ENCODE results near the gene OR5K4. TPM values are rescaled to one million over a fixed set of nuclear protein-coding genes. Genes with fewer than 3 reads are reported as not detected.
"Not testable (repeated sequence)": the region's sequence is repeated elsewhere in the genome, so short reads cannot be mapped to it uniquely, and the experiment has no call there.

OR5K4 gene
- total RNA-seq, 2 experiments from 2014 or later: not detected

GRCh38 chr3:98388147-98388546, 34.5 kb downstream of the OR5K4 start:
- DNase-seq: no peak
- intact Hi-C loops (cut with micrococcal nuclease): no loop called here
- no peak for ATAC-seq
- H3K4me3 Mint-ChIP-seq: no peak overlapping the region
- POLR2A ChIA-PET: interaction anchor here (0.9 kb wide), 1 partner anchor 27 kb away, joined by 3 read pairs; no protein-coding TSS in a partner anchor
- no peak for TF ChIP-seq CTCF (IDR thresholded peaks at IDR 0.05)
- H3K36me3 Mint-ChIP-seq (ENCODE audit: low read depth): no peaks in the 10 kb centered on the region
- H3K9me3 Mint-ChIP-seq: no peaks in the 10 kb centered on the region
- H3K4me1 Mint-ChIP-seq (ENCODE audit: low read depth): no peaks in the 10 kb centered on the region
- CTCF ChIA-PET: interaction anchor here (1.2 kb wide), 1 partner anchor 14 kb away, joined by 4 read pairs; no protein-coding TSS in a partner anchor
- no peak overlapping the region for H3K27ac Mint-ChIP-seq
- peaks cover 17% of the 10 kb centered on the region for H3K27me3 Mint-ChIP-seq

- Mint-ChIP-seq H3K36me3 (ENCODE audit: low read depth) (no peaks in the 10 kb centered on the region), H3K27ac (no peak within 1 kb of the TSS), H3K27me3 (peaks cover 13% of the 10 kb centered on the region), H3K4me3 (no peak within 1 kb of the TSS), H3K9me3 (no peaks in the 10 kb centered on the region), H3K4me1 (ENCODE audit: low read depth) (no peaks in the 10 kb centered on the region)
- intact Hi-C loops (cut with micrococcal nuclease): no loop called here
- no peak for TF ChIP-seq CTCF (IDR thresholded peaks at IDR 0.05)
- ChIA-PET POLR2A (no interaction called here), CTCF (no interaction called here)
- no peak for DNase-seq
- ATAC-seq: no peak
Observed at GRCh38 chr3:98390366-98390765, 36.7 kb downstream of the OR5K4 start, which contains the start of gene OR5K3. OR5K3 (plus strand) TSS chr3:98390666; CDS start chr3:98390666, 0 bp downstream.

- Mint-ChIP-seq H3K9me3 (peaks cover 11% of the 10 kb centered on the region), H3K27me3 (peaks cover 6% of the 10 kb centered on the region), H3K4me3 (no peak overlapping the region), H3K27ac (no peak overlapping the region), H3K4me1 (ENCODE audit: low read depth) (peaks cover 2% of the 10 kb centered on the region), H3K36me3 (ENCODE audit: low read depth) (no peaks in the 10 kb centered on the region)
- ATAC-seq: no peak
- POLR2A ChIA-PET: no interaction called here
- no peak for DNase-seq
- CTCF ChIA-PET: no interaction called here
- no peak for TF ChIP-seq CTCF (IDR thresholded peaks at IDR 0.05)
- intact Hi-C loops (cut with micrococcal nuclease): no loop called here
Observed at GRCh38 chr3:98395101-98395500, 41.4 kb downstream of the OR5K4 start.

GRCh38 chr3:98396482-98396881, 42.8 kb downstream of the OR5K4 start:
- intact Hi-C loops (cut with micrococcal nuclease); H3K4me1 Mint-ChIP-seq (ENCODE audit: low read depth); H3K4me3 Mint-ChIP-seq; CTCF ChIA-PET; H3K27me3 Mint-ChIP-seq; DNase-seq; POLR2A ChIA-PET; ATAC-seq; H3K36me3 Mint-ChIP-seq (ENCODE audit: low read depth); H3K27ac Mint-ChIP-seq: not testable (repeated sequence)
- peaks cover 14% of the 10 kb centered on the region for H3K9me3 Mint-ChIP-seq

- H3K4me3 Mint-ChIP-seq: no peak overlapping the region
- no peak for ATAC-seq
- TF ChIP-seq CTCF (IDR thresholded peaks at IDR 0.05): no peak
- H3K4me1 Mint-ChIP-seq (ENCODE audit: low read depth): peaks cover 7% of the 10 kb centered on the region
- CTCF ChIA-PET: interaction anchor here (0.6 kb wide), 1 partner anchor 231 kb away, joined by 3 read pairs; no protein-coding TSS in a partner anchor
- peaks cover 2% of the 10 kb centered on the region for H3K27me3 Mint-ChIP-seq
- DNase-seq: no peak
- H3K9me3 Mint-ChIP-seq: peaks cover 26% of the 10 kb centered on the region
- H3K36me3 Mint-ChIP-seq (ENCODE audit: low read depth): peaks cover 6% of the 10 kb centered on the region
- POLR2A ChIA-PET: no interaction called here
- intact Hi-C loops (cut with micrococcal nuclease): no loop called here
- no peak overlapping the region for H3K27ac Mint-ChIP-seq
Observed at GRCh38 chr3:98398513-98398912, 44.9 kb downstream of the OR5K4 start.
